Endodermal cell (in vitro differentiated cells): Measurements from ENCODE around the gene ETV6. TPM values are rescaled to one million over a fixed set of nuclear protein-coding genes. Genes with fewer than 3 reads are reported as not detected.

ENCODE experiments used
- DNase-seq: peaks from one replicate; pipeline ENCODE4 v3.0.0-alpha.2; 2017
- H3K27ac ChIP-seq: 2 replicates; pipeline ENCODE4 v1.5.1; 2013; ENCODE audit warnings: mild to moderate bottlenecking, low read depth, low read length, moderate library complexity
- H3K27me3 ChIP-seq: 2 replicates; pipeline ENCODE4 v1.6.1; 2013; ENCODE audit warnings: mild to moderate bottlenecking, low read length, moderate library complexity; ENCODE audit not compliant: insufficient read depth, control insufficient read depth, poor library complexity, severe bottlenecking
- H3K36me3 ChIP-seq: 2 replicates; pipeline ENCODE4 v1.7.0; 2013; ENCODE audit warnings: mild to moderate bottlenecking, low read length, moderate library complexity; ENCODE audit not compliant: control insufficient read depth, insufficient read depth
- H3K4me1 ChIP-seq: one replicate; pipeline ENCODE4 v1.7.0; 2013; ENCODE audit warnings: low read length; ENCODE audit not compliant: control insufficient read depth, insufficient read depth
- H3K4me3 ChIP-seq: 2 replicates; pipeline ENCODE4 v1.5.1; 2013; ENCODE audit warnings: mild to moderate bottlenecking, low read length, moderate library complexity
- H3K9ac ChIP-seq: 2 replicates; pipeline ENCODE4 v1.6.1; 2013; ENCODE audit warnings: mild to moderate bottlenecking, low read length, moderate library complexity; ENCODE audit not compliant: poor library complexity, severe bottlenecking; ENCODE audit errors: extremely low read depth
- H3K9me3 ChIP-seq: 2 replicates; pipeline ENCODE4 v1.6.1; 2013; ENCODE audit warnings: mild to moderate bottlenecking, low read length, moderate library complexity; ENCODE audit not compliant: control insufficient read depth
- H3K27ac Mint-ChIP-seq: 2 replicates; pipeline ENCODE4 v1.8.0; 2020; ENCODE audit warnings: mixed read lengths
- H3K27me3 Mint-ChIP-seq: 2 replicates; pipeline ENCODE4 v1.8.0; 2021; ENCODE audit warnings: mild to moderate bottlenecking, mixed read lengths; ENCODE audit not compliant: insufficient read depth
- H3K36me3 Mint-ChIP-seq: 2 replicates; pipeline ENCODE4 v1.8.0; 2020; ENCODE audit warnings: low read depth, mixed read lengths
- H3K4me1 Mint-ChIP-seq: 2 replicates; pipeline ENCODE4 v1.8.0; 2020; ENCODE audit warnings: mixed read lengths
- H3K4me3 Mint-ChIP-seq: 2 replicates; pipeline ENCODE4 v1.8.0; 2020; ENCODE audit warnings: mild to moderate bottlenecking, moderate library complexity, mixed read lengths
- H3K9me3 Mint-ChIP-seq: 2 replicates; pipeline ENCODE4 v1.8.0; 2020; ENCODE audit warnings: mild to moderate bottlenecking, mixed read lengths
- WGBS, 2 experiments: methylation state at CpG; one replicate each; pipeline versions ENCODE4 v1.1.5 to v1.1.7; 2013; ENCODE audit warnings: missing lambda C conversion rate in 2 of 2, mixed read lengths in 1 of 2; ENCODE audit not compliant: insufficient coverage in 1 of 2, insufficient read length in 1 of 2; 5-methylcytosine and 5-hydroxymethylcytosine counted together
- total RNA-seq, 2 donors: library from RNA; stranded (reverse); fragmentation: NEBNext Ultra II Directional in 1 of 2; extraction: Animal tissue kit (Norgen Biotek cat#: 25700) in 1 of 2; gene quantifications; 2 replicates in 1 of 2; 3 replicates in 1 of 2; pipeline ENCODE4 v1.2.1, GENCODE V29; 2021
- TF ChIP-seq, protein P1 (sequence below): fragments of 200-600 bp; sonication (generic); conservative IDR thresholded peaks from 2 replicates; pipeline ENCODE4 v1.5.0; 2021; ENCODE audit warnings: antibody characterized with exemption, mild to moderate bottlenecking

Gene ETV6
- total RNA-seq, 2 donors from 2014 or later = 9.3 to 22.1 TPM

DNA sequence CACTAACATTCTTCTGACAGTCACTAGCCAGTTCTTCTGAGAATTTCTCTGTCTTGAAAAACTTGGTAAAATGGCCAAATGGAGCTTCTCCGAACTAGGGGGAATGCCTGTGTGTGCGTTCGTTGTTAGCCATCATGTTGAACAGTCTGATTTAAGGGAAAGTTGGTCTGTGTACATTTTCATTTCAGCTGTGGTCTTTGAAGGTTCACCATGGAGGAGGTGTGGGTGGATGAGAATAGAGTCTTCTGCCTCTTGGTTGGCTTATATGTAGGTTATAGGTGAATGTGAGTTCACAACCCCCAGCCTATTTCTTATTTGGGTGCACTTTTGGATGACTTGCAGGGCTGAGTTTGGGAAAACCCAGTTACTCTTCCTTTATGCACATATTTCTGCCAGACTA is 12.9 kb downstream of the ETV6 start:
- no peak for DNase-seq
- H3K27me3 ChIP-seq = peaks cover 56% of the 10 kb centered on the region
- H3K27ac Mint-ChIP-seq = no peak overlapping the region
- H3K27me3 Mint-ChIP-seq = peaks cover 13% of the 10 kb centered on the region
- WGBS, 2 experiments = 97% methylated on average over 3 of the region's 3 CpGs; no CpG with 5 or more reads in 1 of the 2 experiments
- H3K36me3 ChIP-seq = no peaks in the 10 kb centered on the region
- no peaks in the 10 kb centered on the region for H3K9me3 Mint-ChIP-seq
- peaks cover 5% of the 10 kb centered on the region for H3K36me3 Mint-ChIP-seq
- H3K9me3 ChIP-seq = no peaks in the 10 kb centered on the region
- H3K4me1 ChIP-seq = peaks cover 4% of the 10 kb centered on the region
- TF ChIP-seq, protein P1, sequence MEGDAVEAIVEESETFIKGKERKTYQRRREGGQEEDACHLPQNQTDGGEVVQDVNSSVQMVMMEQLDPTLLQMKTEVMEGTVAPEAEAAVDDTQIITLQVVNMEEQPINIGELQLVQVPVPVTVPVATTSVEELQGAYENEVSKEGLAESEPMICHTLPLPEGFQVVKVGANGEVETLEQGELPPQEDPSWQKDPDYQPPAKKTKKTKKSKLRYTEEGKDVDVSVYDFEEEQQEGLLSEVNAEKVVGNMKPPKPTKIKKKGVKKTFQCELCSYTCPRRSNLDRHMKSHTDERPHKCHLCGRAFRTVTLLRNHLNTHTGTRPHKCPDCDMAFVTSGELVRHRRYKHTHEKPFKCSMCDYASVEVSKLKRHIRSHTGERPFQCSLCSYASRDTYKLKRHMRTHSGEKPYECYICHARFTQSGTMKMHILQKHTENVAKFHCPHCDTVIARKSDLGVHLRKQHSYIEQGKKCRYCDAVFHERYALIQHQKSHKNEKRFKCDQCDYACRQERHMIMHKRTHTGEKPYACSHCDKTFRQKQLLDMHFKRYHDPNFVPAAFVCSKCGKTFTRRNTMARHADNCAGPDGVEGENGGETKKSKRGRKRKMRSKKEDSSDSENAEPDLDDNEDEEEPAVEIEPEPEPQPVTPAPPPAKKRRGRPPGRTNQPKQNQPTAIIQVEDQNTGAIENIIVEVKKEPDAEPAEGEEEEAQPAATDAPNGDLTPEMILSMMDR = no peak
- H3K9ac ChIP-seq = no peak overlapping the region
- no peak overlapping the region for H3K4me3 ChIP-seq
- peaks cover 36% of the 10 kb centered on the region for H3K4me1 Mint-ChIP-seq
- no peak overlapping the region for H3K4me3 Mint-ChIP-seq
- no peak overlapping the region for H3K27ac ChIP-seq

DNA sequence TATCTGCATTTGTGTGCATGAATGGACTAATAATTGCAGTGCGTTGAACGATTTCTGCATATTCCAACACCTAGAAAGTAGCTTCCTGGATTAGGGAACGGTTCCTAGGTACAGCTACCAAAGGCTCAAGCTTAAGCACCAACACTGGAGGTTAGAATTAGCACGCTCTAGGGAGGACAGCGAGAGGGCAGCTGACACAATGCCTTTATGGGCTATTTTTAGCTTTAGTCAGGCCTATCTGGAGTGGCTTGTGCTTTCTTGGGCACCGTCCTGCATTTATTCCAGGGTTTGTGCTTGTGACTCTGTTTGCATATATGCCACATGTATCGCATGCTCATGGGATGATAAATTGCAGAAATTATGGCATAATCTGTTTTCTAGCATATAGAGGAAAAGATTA is 13.7 kb downstream of the ETV6 start:
- no peak overlapping the region for H3K4me3 ChIP-seq
- H3K36me3 Mint-ChIP-seq = peaks cover 5% of the 10 kb centered on the region
- DNase-seq = peak; percentile 33
- peaks cover 29% of the 10 kb centered on the region for H3K4me1 Mint-ChIP-seq
- peaks cover 56% of the 10 kb centered on the region for H3K27me3 ChIP-seq
- no peak overlapping the region for H3K27ac ChIP-seq
- no peak overlapping the region for H3K9ac ChIP-seq
- H3K36me3 ChIP-seq = no peaks in the 10 kb centered on the region
- H3K27me3 Mint-ChIP-seq = peaks cover 13% of the 10 kb centered on the region
- peaks cover 4% of the 10 kb centered on the region for H3K4me1 ChIP-seq
- H3K4me3 Mint-ChIP-seq = no peak overlapping the region
- H3K9me3 Mint-ChIP-seq = no peaks in the 10 kb centered on the region
- H3K9me3 ChIP-seq = no peaks in the 10 kb centered on the region
- no peak overlapping the region for H3K27ac Mint-ChIP-seq
- WGBS, 2 experiments = 93 to 97% methylated on average over 6 to 7 of the region's 7 CpGs
- TF ChIP-seq, protein P1 = no peak

DNA sequence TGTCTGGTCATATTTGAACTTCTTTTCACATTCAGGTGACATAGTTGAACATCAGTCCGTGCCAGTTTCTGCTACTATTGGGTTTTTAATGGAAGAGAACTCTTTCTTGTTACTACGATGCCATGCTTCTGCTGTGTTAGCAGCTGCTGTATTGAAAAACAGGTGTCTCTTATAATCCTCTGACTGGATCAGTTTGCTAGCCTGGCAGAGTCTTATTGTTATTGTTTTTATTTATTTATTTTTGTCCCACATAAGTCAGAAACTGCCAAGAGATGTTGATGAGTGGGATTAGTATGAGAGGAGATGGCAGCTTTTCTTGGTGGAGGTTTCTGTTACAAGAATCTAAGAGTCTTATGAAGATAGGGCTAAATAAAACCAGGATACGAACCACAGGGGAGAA is 14.6 kb downstream of the ETV6 start:
- Mint-ChIP-seq H3K27me3 (peaks cover 10% of the 10 kb centered on the region), H3K27ac (no peak overlapping the region), H3K36me3 (peaks cover 5% of the 10 kb centered on the region), H3K9me3 (no peaks in the 10 kb centered on the region), H3K4me1 (peaks cover 29% of the 10 kb centered on the region), H3K4me3 (no peak overlapping the region)
- peaks cover 46% of the 10 kb centered on the region for H3K27me3 ChIP-seq
- no peaks in the 10 kb centered on the region for H3K9me3 ChIP-seq
- H3K27ac ChIP-seq = no peak overlapping the region
- TF ChIP-seq, protein P1 = no peak
- H3K36me3 ChIP-seq = no peaks in the 10 kb centered on the region
- no peak overlapping the region for H3K4me3 ChIP-seq
- peaks cover 4% of the 10 kb centered on the region for H3K4me1 ChIP-seq
- DNase-seq = no peak
- 98 to 100% methylated on average over 2 to 3 of the region's 3 CpGs for WGBS, 2 experiments
- H3K9ac ChIP-seq = no peak overlapping the region
